ENCODE measurements around the gene FABP3.

- TF ChIP-seq, protein P1, sequence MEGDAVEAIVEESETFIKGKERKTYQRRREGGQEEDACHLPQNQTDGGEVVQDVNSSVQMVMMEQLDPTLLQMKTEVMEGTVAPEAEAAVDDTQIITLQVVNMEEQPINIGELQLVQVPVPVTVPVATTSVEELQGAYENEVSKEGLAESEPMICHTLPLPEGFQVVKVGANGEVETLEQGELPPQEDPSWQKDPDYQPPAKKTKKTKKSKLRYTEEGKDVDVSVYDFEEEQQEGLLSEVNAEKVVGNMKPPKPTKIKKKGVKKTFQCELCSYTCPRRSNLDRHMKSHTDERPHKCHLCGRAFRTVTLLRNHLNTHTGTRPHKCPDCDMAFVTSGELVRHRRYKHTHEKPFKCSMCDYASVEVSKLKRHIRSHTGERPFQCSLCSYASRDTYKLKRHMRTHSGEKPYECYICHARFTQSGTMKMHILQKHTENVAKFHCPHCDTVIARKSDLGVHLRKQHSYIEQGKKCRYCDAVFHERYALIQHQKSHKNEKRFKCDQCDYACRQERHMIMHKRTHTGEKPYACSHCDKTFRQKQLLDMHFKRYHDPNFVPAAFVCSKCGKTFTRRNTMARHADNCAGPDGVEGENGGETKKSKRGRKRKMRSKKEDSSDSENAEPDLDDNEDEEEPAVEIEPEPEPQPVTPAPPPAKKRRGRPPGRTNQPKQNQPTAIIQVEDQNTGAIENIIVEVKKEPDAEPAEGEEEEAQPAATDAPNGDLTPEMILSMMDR (conservative IDR thresholded peaks at IDR 0.05 in 1 of 2, IDR thresholded peaks at IDR 0.05 in 1 of 2; ENCODE audit: low read depth in 1 of 2, low read length in 2 of 2): no peak
- TF ChIP-seq EZH2 (IDR thresholded peaks at IDR 0.05; ENCODE audit: low read length, missing control alignments): no peak
Observed at GRCh38 chr1:31373056-31373896, at the start of gene FABP3.

Measured in fibroblast of lung (primary cell).